GM18909 (cell line): ENCODE measurements around the gene PCDHB11.
"Not testable (repeated sequence)": the region's sequence is repeated elsewhere in the genome, so short reads cannot be mapped to it uniquely, and the experiment has no call there.

Experiments used
- ATAC-seq: cut with Tn5 transposase; IDR thresholded peaks from one replicate; pipeline ENCODE4 v1.9.1; 2021; ENCODE audit warnings: mild to moderate bottlenecking; ENCODE audit not compliant: unreplicated experiment, poor library complexity

Gene PCDHB11

DNA sequence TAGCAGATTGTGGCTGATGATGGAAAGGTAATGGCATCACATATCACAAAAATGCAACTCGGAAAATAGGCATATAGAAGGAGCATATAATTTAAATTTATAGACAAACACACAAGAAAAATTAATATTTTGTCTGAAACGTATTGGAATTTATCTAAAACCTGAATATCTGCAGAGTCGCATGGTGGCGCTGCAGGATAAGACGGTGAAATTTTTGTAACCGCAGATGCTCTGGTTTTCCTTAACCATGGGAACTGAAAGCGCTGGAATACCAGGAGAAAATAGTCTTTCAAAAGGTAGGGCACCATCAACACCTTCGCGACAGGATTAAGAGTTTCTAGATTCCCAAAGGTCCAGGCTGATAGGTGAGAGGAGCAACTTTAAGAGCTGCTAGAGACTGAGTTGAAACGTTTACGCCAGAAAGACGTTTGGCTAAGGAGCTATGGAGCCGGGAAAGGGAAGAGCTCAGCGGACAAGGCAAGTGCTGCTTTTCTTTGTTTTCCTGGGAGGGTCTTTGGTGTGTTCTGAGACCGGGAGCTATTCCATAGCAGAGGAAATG lies 34.8 kb downstream of the PCDHB11 start:
- no peak for ATAC-seq

DNA sequence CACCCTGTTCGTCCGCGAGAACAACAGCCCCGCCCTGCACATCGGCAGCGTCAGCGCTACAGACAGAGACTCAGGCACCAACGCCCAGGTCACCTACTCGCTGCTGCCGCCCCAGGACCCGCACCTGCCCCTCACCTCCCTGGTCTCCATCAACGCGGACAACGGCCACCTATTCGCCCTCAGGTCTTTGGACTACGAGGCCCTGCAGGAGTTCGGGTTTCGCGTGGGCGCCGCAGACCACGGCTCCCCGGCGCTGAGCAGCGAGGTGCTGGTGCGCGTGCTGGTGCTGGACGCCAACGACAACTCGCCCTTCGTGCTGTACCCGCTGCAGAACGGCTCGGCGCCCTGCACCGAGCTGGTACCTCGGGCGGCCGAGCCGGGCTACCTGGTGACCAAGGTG lies 36.5 kb downstream of the PCDHB11 start:
- not testable (repeated sequence) for ATAC-seq

DNA sequence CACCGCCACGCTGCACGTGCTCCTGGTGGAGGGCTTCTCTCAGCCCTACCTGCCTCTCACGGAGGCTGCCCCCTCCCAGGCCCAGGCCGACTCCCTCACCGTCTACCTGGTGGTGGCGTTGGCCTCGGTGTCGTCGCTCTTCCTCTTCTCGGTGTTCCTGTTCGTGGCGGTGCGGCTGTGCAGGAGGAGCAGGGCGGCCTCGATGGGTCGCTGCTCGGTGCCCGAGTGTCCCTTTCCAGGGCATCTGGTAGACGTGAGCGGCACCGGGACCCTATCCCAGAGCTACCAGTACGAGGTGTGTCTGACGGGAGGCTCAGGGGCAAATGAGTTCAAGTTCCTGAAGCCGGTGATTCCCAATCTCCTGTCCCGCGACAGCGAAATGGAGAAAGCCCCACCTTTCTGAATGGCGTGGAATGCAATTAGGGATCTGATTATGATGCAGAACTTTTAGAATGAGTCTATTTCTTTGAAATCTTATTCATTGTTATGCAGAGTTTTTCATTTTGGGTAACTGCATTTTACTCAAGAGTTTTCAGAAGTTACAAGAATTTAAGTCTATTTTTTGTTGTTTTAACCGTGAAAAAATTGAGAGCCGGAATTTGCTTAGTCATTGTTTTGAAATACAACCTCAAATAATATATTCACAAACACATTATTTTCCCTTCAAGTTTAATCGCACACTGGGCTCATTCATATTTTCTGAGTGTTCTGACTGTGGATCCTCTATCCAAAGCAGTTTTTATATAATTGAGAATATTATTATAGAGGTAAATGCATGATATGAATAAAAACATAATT lies 37.3 kb downstream of the PCDHB11 start:
- ATAC-seq: no peak

GRCh38 chr5:141241496-141241895 lies 42.1 kb downstream of the PCDHB11 start:
- ATAC-seq: no peak

- ATAC-seq: no peak
Measured at GRCh38 chr5:141245250-141245717, 45.9 kb downstream of the PCDHB11 start, which contains the start of gene PCDHB15. Gene PCDHB15, plus strand, starts transcription at chr5:141245395. Its CDS starts 184 bp downstream, at chr5:141245579.

- not testable (repeated sequence) for ATAC-seq
Measured at GRCh38 chr5:141246971-141247370, 47.5 kb downstream of the PCDHB11 start.

GRCh38 chr5:141247434-141247833 lies 48.0 kb downstream of the PCDHB11 start:
- ATAC-seq: not testable (repeated sequence)

GRCh38 chr5:141250576-141250975 lies 51.1 kb downstream of the PCDHB11 start:
- ATAC-seq: no peak
